GM18498 (cell line): ENCODE measurements around the gene GALM.
"Not testable (repeated sequence)": the region's sequence is repeated elsewhere in the genome, so short reads cannot be mapped to it uniquely, and the experiment has no call there.

Experiments
- ATAC-seq: cut with Tn5 transposase; IDR thresholded peaks from one replicate; pipeline ENCODE4 v1.9.1; 2021; ENCODE audit warnings: mild to moderate bottlenecking, moderate library complexity; ENCODE audit not compliant: unreplicated experiment

The GALM gene

GRCh38 chr2:38665854-38666555, at the start of gene GALM:
TSS of gene GALM (plus strand) at chr2:38666114. CDS start at chr2:38666162, 48 bp downstream.
- ATAC-seq: no peak

- ATAC-seq: no peak
These were observed 48.6 kb upstream of the GALM start for GRCh38 chr2:38617301-38617700.

GRCh38 chr2:38619458-38620164, 46.3 kb upstream of the GALM start:
- ATAC-seq: no peak

GRCh38 chr2:38620282-38620977, 45.5 kb upstream of the GALM start:
- ATAC-seq: no peak

- no peak for ATAC-seq
These were observed 44.9 kb upstream of the GALM start for GRCh38 chr2:38621018-38621417.

- ATAC-seq: no peak
These were observed 43.7 kb upstream of the GALM start for GRCh38 chr2:38622210-38622609.

GRCh38 chr2:38626326-38627035, 39.4 kb upstream of the GALM start:
- no peak for ATAC-seq

GRCh38 chr2:38627391-38627790, 38.5 kb upstream of the GALM start:
- ATAC-seq: no peak

GRCh38 chr2:38629684-38630083, 36.2 kb upstream of the GALM start:
- ATAC-seq: no peak

GRCh38 chr2:38631976-38632375, 33.9 kb upstream of the GALM start:
- ATAC-seq: no peak

- ATAC-seq: no peak
These were observed 32.9 kb upstream of the GALM start for GRCh38 chr2:38632980-38633379.

- no peak for ATAC-seq
These were observed 32.0 kb upstream of the GALM start for GRCh38 chr2:38633895-38634294.

- ATAC-seq: peak; percentile 94
These were observed 31.2 kb upstream of the GALM start for GRCh38 chr2:38634684-38635083.

GRCh38 chr2:38635139-38635538, 30.8 kb upstream of the GALM start:
- ATAC-seq: no peak

- ATAC-seq: no peak
These were observed 29.8 kb upstream of the GALM start for GRCh38 chr2:38636069-38636468.

GRCh38 chr2:38642373-38643017, 23.4 kb upstream of the GALM start:
- ATAC-seq: not testable (repeated sequence)

GRCh38 chr2:38643021-38643671, 22.8 kb upstream of the GALM start:
- no peak for ATAC-seq

GRCh38 chr2:38643683-38644511, 22.0 kb upstream of the GALM start:
- ATAC-seq: not testable (repeated sequence)

GRCh38 chr2:38648107-38648761, 17.7 kb upstream of the GALM start:
- no peak for ATAC-seq
